ENCODE results near the gene TBC1D5. TPM values are rescaled to one million over a fixed set of nuclear protein-coding genes. Genes with fewer than 3 reads are reported as not detected.
A peak's percentile ranks its signal among the peaks of the same experiment; 100 is the strongest.

The TBC1D5 gene
- total RNA-seq, 4 donors from 2014 or later = 51.9 to 66.8 (median 60.1) TPM

DNA sequence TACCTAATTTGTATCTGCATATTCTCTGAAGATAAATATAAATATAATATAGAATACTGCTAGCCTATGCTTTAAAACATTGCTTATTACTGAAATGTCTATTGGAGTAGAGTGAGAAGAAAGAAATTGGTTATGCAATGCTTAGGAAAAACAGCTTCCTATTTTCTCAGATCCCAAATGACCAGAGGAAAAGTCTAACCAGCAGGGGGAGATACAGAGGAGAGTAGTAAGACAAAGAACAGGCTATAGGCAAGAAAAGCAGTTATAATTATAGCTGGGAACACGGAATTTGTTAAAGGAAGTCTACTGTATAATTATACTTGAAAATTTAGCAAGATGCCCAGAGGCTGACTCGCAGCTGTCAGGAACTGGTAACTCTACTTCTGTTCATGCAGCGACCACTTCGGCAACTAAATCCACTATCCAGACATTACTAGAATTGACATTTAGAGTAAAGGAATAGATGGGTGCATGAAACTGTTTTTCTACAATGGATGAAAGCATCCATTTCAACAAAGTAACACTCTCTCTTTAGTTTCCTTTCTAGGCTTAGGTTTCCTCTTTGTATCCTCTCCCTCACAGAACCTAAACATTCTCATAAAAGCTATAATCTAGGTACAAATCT, 97.2 kb downstream of the TBC1D5 start:
- H3K4me3 ChIP-seq (ENCODE audit: low read depth, poor library complexity, severe bottlenecking) = no peak overlapping the region
- no peak for TF ChIP-seq POLR2A (IDR thresholded peaks at IDR 0.05)
- TF ChIP-seq, protein P1, sequence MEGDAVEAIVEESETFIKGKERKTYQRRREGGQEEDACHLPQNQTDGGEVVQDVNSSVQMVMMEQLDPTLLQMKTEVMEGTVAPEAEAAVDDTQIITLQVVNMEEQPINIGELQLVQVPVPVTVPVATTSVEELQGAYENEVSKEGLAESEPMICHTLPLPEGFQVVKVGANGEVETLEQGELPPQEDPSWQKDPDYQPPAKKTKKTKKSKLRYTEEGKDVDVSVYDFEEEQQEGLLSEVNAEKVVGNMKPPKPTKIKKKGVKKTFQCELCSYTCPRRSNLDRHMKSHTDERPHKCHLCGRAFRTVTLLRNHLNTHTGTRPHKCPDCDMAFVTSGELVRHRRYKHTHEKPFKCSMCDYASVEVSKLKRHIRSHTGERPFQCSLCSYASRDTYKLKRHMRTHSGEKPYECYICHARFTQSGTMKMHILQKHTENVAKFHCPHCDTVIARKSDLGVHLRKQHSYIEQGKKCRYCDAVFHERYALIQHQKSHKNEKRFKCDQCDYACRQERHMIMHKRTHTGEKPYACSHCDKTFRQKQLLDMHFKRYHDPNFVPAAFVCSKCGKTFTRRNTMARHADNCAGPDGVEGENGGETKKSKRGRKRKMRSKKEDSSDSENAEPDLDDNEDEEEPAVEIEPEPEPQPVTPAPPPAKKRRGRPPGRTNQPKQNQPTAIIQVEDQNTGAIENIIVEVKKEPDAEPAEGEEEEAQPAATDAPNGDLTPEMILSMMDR (IDR thresholded peaks at IDR 0.05) = no peak
- WGBS, 2 donors = 34 to 37% methylated on average over 4 of the region's 4 CpGs
- intact Hi-C loops (cut with DNase I; ENCODE audit: low total_unique reads) = no loop called here
- peak in 1 of 2 donors; percentile 21 for DNase-seq (ENCODE audit: low spot score in 2 of 2)

DNA sequence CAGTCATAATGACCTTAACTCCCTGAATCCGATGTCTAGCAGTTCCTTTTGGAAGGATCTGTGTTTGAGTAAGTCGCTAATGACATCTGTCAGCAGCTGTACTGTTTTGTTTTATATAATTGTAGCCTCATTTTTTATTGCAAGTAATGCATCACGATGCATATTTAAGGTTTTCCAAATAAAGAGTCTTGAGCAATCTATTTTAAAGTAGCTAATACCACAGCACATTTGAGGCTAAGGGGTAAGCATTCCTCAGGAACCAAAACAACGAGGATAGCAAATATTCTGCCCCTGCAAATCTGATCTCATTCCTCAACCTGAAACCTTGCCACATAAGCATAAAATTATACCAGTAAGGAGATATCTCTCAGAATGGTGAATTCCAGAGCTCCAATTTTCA, 98.7 kb downstream of the TBC1D5 start:
- no peak overlapping the region for H3K4me3 ChIP-seq (ENCODE audit: low read depth, poor library complexity, severe bottlenecking)
- intact Hi-C loops (cut with DNase I; ENCODE audit: low total_unique reads) = no loop called here
- no peak for TF ChIP-seq POLR2A (IDR thresholded peaks at IDR 0.05)
- TF ChIP-seq, protein P1 (IDR thresholded peaks at IDR 0.05) = no peak
- no peak for DNase-seq (ENCODE audit: low spot score in 2 of 2)
- 51 to 69% methylated on average over 4 of the region's 4 CpGs for WGBS, 2 donors

DNA sequence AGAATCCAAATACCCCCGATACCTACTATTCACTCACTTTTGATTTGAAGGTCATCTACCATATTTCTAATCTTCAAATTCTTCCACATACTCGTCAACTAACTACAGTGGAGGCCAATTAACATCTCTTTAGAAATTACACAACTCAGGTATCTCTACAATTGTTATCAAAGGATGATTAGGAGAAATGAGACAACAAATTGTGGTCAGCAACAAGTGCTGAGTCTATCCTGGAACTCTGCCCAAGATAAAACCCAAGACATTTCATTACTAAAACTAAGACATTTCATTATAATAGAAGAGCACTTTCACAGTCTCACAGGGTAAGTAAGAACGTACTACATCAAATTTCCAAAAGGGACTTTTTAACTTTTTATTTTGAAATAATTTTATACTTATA, 100.0 kb downstream of the TBC1D5 start:
- intact Hi-C loops (cut with DNase I; ENCODE audit: low total_unique reads) = no loop called here
- TF ChIP-seq POLR2A (IDR thresholded peaks at IDR 0.05) = no peak
- TF ChIP-seq, protein P1 (IDR thresholded peaks at IDR 0.05) = no peak
- DNase-seq (ENCODE audit: low spot score in 2 of 2) = no peak
- WGBS, 2 donors = 94% methylated on average over 3 of the region's 3 CpGs
- H3K4me3 ChIP-seq (ENCODE audit: low read depth, poor library complexity, severe bottlenecking) = no peak overlapping the region

DNA sequence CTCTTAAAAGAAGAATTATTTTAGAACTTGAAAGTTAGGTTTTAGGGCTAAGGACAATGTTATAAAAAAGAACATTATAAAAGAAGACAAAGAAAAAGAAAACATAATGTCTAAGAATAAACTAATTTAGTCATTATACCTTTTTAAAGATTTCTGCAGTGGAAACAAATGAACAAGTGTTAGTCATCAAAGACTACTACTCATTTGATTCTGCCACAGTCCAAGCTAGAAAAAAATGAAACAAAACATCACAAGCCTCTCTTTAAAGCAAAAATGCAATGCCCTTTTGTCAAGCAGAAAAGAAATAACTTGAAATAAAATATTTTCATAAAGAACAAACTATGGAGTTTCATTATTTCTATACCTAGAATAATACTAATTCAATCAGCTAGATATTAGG, 102.0 kb downstream of the TBC1D5 start:
- H3K4me3 ChIP-seq (ENCODE audit: low read depth, poor library complexity, severe bottlenecking) = no peak overlapping the region
- TF ChIP-seq, protein P1 (IDR thresholded peaks at IDR 0.05) = no peak
- no peak for TF ChIP-seq POLR2A (IDR thresholded peaks at IDR 0.05)
- intact Hi-C loops (cut with DNase I; ENCODE audit: low total_unique reads) = no loop called here
- DNase-seq (ENCODE audit: low spot score in 2 of 2) = no peak

DNA sequence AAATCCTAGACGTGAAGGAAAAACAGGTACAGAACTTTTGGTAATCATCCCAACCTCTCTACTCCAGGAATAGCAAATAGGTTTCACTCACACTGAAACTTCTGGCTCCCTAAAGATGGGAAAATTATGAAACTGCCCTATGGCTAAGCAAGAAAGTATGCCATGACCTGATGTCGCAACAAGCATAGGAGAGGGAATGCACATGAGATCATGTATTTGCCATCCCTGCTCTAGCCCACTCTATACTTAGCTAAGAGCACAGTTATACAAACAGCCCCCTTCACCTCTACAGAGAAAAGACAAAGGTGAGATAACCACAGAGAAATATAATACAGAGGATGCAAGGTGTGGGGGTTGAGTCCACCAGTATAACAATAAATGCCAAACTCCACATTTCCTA, 102.7 kb downstream of the TBC1D5 start:
- TF ChIP-seq, protein P1 (IDR thresholded peaks at IDR 0.05) = no peak
- TF ChIP-seq POLR2A (IDR thresholded peaks at IDR 0.05) = no peak
- 54 to 55% methylated on average over 2 of the region's 2 CpGs for WGBS, 2 donors
- intact Hi-C loops (cut with DNase I; ENCODE audit: low total_unique reads) = loop anchor here (2.0 kb wide), 1 partner anchor 17 kb away; no protein-coding TSS in a partner anchor
- peak in 1 of 2 donors; percentile 18 for DNase-seq (ENCODE audit: low spot score in 2 of 2)
- no peak overlapping the region for H3K4me3 ChIP-seq (ENCODE audit: low read depth, poor library complexity, severe bottlenecking)

DNA sequence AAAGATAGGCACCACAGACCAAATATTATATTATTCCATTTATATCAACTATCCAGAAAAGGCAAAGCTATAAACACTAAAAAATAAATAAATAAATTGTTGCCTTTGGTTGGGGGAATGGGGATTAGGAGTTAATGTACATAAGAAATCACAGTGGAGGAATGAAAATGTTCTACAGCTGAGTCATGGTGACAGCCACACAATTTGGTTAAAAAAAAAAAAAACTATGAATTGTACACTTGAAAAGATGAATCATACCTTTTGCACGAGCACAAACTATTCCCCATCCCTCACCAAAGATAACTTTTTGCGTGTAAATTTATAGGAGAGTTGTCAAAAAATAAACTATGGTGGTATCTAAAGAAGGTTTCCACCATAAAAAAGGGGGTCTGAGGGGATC, 103.2 kb downstream of the TBC1D5 start:
- TF ChIP-seq, protein P1 (IDR thresholded peaks at IDR 0.05) = no peak
- no peak for TF ChIP-seq POLR2A (IDR thresholded peaks at IDR 0.05)
- intact Hi-C loops (cut with DNase I; ENCODE audit: low total_unique reads) = loop anchor here (2.0 kb wide), 1 partner anchor 16 kb away; no protein-coding TSS in a partner anchor
- WGBS, 2 donors = 59 to 65% methylated on average over 2 of the region's 2 CpGs
- H3K4me3 ChIP-seq (ENCODE audit: low read depth, poor library complexity, severe bottlenecking) = no peak overlapping the region
- no peak for DNase-seq (ENCODE audit: low spot score in 2 of 2)
